HUES6 (cell line): ENCODE results near the gene FGGY.

Experiments used
- H3K27ac ChIP-seq: 2 replicates; pipeline ENCODE4 v1.7.0; 2013; ENCODE audit warnings: low read depth, mild to moderate bottlenecking, low read length, inconsistent platforms
- H3K27me3 ChIP-seq: 2 replicates; pipeline ENCODE4 v1.6.1; 2013; ENCODE audit warnings: low read length; ENCODE audit not compliant: control insufficient read depth, insufficient read depth
- H3K36me3 ChIP-seq: 2 replicates; pipeline ENCODE4 v1.6.1; 2013; ENCODE audit warnings: low read length; ENCODE audit not compliant: control insufficient read depth, insufficient read depth
- H3K4me1 ChIP-seq: 2 replicates; pipeline ENCODE4 v1.6.1; 2013; ENCODE audit warnings: low read length; ENCODE audit not compliant: control insufficient read depth, insufficient read depth
- H3K4me3 ChIP-seq: 2 replicates; pipeline ENCODE4 v1.5.1; 2013; ENCODE audit warnings: low read depth, low read length
- H3K9ac ChIP-seq: one replicate; pipeline ENCODE4 v1.6.1; 2013; ENCODE audit warnings: mild to moderate bottlenecking, low read length
- H3K9me3 ChIP-seq: 2 replicates; pipeline ENCODE4 v1.6.1; 2013; ENCODE audit warnings: low read depth, low read length; ENCODE audit not compliant: control insufficient read depth, insufficient read depth

The FGGY gene

DNA sequence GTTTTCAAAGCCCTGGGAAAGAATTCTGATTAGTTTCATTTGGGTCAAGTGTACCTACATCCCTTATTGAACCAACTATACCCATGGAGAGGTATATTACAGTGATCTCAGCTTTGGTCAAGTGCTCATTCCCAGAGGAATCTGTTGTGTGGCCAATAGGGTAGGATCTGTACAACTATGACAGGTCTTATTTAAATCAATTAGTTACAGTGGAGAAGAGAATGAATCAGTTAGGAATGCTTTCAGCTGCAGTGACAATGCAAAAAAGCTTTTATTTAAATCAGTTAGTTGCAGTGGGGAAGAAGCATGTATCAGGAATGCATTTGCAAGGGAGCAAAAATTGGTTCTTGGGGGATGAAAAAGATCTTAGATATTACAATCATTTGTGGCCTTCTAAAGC lies 119.0 kb downstream of the FGGY start:
- no peaks in the 10 kb centered on the region for H3K9me3 ChIP-seq
- H3K27me3 ChIP-seq: no peaks in the 10 kb centered on the region
- no peak overlapping the region for H3K27ac ChIP-seq
- H3K4me3 ChIP-seq: no peak overlapping the region
- no peak overlapping the region for H3K9ac ChIP-seq
- H3K36me3 ChIP-seq: no peaks in the 10 kb centered on the region
- peaks cover 11% of the 10 kb centered on the region; the same call in 1 of the 2 replicates for H3K4me1 ChIP-seq

DNA sequence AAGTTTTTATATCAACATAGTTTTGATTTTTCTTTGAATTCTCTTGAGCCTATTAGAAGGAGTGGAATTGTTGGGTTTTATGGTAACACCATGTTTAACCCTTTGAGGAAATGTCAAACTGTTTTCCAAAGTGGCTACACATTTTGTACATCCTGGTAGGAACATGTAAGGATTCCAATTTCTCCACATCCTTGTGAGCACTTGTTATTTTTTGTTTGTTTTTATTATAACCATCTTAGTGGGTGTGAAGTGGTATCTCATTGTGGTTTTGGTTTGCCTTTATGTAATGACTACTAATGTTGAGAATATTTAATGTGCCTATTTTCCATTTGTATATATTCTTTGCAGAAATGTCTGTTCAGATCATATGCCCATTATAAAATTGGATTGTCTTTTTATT lies 120.5 kb downstream of the FGGY start:
- Histone ChIP-seq H3K4me3 (no peak overlapping the region), H3K9ac (no peak overlapping the region), H3K36me3 (no peaks in the 10 kb centered on the region), H3K27ac (no peak overlapping the region), H3K27me3 (no peaks in the 10 kb centered on the region), H3K9me3 (no peaks in the 10 kb centered on the region), H3K4me1 (peaks cover 11% of the 10 kb centered on the region; the same call in 1 of the 2 replicates)

DNA sequence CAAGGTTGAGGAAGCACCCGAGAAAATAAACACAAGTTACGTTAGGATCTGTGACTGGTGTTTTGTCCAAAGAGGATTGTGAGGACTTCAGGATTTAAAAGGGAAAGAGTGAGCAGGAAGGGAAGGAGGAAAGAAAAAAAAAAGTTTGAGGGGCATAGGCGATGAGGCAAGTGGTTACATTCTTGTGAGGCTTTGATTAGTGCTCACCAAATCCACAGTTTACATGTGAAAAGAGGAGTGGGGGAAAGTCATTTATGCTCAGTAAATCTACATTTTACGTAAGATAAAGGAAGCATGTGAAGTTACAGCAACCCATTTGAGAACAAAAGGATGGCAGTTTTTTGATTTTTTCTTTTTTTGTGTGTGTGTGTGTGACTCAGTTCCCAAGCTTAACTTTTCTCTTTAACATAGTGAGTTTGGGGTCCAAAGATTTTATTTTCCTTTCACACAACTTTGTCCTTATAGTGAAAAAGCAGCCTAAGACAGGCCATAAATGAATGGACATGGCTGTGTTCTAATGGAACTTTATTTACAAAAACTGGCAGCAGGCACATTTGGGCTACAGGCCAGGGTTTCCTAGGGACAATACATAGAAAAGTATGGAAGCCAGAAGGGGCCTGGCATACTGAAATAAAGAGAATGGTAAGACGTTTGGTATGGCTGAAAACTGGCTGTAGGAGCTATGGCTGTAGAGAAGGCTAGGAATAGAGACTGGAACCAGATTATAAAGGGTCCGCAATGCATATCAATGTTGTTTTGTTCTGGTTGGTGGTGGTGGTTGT lies 121.7 kb downstream of the FGGY start:
- no peak overlapping the region for H3K4me3 ChIP-seq
- no peaks in the 10 kb centered on the region for H3K27me3 ChIP-seq
- H3K4me1 ChIP-seq: peaks cover 11% of the 10 kb centered on the region; the same call in 1 of the 2 replicates
- H3K9me3 ChIP-seq: no peaks in the 10 kb centered on the region
- no peaks in the 10 kb centered on the region for H3K36me3 ChIP-seq
- H3K9ac ChIP-seq: no peak overlapping the region
- no peak overlapping the region; the same call in 1 of the 2 replicates for H3K27ac ChIP-seq

DNA sequence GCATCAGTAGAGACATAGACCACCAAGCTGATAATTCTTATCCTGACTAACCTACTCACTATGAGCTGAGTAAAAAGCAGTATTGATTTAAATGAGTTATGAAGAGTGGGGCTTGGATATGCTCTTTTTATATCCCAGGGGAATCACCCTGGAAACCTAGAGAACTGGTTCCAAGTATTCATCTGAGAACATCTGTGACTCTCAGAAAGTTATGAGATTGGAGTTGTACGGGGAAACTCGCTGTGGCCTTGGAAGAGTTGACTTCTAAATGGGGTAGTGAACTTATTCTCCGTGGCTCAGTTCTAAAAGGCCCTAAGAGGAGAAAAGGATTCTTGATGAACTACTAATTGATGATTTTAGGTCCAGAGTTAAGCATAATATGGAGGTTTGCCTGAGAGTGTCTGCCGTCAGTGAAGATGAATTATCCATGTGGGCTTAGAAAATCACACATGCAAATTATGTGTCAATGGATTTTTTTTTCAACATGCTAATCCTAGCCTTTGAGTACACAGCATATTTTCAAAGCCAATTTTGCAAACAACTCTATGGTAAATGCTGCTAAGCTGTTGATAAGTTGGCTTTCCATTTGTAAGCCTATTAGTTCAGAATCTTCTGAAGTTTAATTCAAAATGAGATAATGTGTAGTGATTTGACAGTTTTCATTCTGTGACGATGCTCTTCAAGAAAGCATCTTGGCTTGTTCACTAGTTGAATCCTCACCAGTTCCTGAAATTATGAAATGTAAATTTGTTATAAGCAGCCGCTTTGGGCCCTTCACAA lies 122.7 kb downstream of the FGGY start:
- H3K4me1 ChIP-seq: peaks cover 11% of the 10 kb centered on the region; the same call in 1 of the 2 replicates
- no peaks in the 10 kb centered on the region for H3K9me3 ChIP-seq
- no peak overlapping the region for H3K9ac ChIP-seq
- H3K27ac ChIP-seq: no peak overlapping the region
- H3K4me3 ChIP-seq: no peak overlapping the region
- H3K27me3 ChIP-seq: no peaks in the 10 kb centered on the region
- no peaks in the 10 kb centered on the region for H3K36me3 ChIP-seq

DNA sequence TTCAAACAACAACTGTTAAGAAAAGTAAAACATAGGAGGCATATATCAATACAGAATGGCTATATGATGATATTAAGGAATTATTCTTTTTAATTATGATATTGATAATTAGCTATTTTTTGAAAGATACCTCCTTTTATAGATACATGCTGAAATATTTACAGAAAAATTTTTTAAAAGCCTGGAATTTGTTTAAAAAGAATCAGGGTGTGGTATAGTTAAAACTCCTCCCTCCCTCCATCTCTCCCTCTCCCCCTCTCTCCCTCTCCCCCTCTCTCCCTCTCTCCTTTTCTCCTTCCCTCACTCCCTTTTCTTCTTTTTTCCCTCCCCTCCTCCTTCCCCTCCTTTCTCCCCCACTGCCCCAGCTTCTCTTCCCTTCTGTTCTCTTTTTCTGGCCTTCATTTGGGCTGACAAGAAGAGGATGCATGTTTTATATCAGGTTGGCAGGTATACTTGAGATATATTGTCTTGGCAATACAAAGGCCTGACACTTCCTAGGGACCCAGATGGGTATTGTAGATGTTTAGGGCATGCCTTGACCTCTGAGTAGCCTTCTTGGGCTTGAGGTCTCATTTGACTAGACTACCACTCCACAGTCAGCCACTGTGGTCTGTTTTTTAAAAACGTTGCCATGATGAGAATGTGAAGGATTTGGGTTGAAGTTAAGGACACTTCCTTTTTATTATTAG lies 124.5 kb downstream of the FGGY start:
- Histone ChIP-seq H3K4me3 (no peak overlapping the region), H3K27ac (no peak overlapping the region), H3K27me3 (no peaks in the 10 kb centered on the region), H3K9me3 (no peaks in the 10 kb centered on the region), H3K9ac (no peak overlapping the region), H3K4me1 (peaks cover 11% of the 10 kb centered on the region; the same call in 1 of the 2 replicates), H3K36me3 (no peaks in the 10 kb centered on the region)

DNA sequence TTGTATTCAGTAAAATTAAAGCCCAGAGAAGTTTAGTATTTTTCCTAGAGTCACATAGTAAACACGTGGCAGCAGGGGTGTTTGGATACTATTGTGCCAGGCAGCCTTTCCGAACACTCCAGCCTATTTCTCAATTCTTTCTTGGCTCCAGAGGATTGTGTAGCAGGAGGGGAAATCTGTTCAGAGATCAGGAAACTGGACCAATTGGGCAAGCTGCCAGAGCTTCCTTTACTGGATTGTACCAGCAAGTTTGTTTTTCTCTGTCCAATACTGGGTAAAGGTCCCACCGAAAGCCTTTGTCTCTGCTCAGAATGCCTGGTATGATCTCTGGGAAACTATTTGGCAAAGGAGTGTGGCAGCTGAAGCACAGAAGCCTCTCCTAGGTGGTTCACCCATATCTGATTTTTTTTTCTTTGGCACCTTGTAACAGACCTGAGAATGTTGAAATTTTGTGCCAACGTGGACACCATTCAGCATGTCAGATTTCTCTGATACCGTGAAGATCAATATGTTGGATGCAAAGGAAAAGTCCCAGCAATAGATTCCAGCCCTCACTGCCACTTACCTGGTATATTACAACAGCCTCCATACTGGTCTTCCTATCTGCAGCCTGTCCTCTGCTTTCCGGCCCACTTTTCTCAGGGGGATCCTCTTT lies 126.2 kb downstream of the FGGY start:
- no peaks in the 10 kb centered on the region for H3K9me3 ChIP-seq
- H3K4me1 ChIP-seq: peaks cover 10% of the 10 kb centered on the region; the same call in 1 of the 2 replicates
- H3K36me3 ChIP-seq: no peaks in the 10 kb centered on the region
- no peak overlapping the region for H3K4me3 ChIP-seq
- H3K27me3 ChIP-seq: no peaks in the 10 kb centered on the region
- no peak overlapping the region for H3K27ac ChIP-seq
- H3K9ac ChIP-seq: no peak overlapping the region

DNA sequence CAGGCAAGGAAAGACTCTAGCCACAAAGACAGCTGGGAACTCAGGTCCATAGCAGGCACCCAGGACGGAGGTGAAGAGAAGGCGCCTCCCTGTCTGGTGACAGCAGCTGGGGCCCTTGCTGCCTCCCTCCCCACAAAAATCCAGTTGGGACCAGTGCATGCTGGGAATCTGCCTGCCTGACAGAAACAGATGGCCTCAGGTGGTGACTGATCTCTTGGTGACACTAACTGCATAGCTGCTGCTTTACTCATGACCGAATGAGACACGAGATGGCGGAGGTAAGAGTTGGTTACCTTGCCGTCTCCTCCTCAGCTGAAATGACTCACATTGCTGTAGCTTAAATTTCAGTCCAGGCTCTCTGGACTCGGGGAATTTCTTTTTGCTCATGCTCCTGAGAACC lies 130.3 kb downstream of the FGGY start:
- Histone ChIP-seq H3K36me3 (no peaks in the 10 kb centered on the region), H3K4me3 (no peak overlapping the region), H3K27ac (no peak overlapping the region), H3K9me3 (no peaks in the 10 kb centered on the region), H3K9ac (no peak overlapping the region), H3K4me1 (no peaks in the 10 kb centered on the region), H3K27me3 (no peaks in the 10 kb centered on the region)

DNA sequence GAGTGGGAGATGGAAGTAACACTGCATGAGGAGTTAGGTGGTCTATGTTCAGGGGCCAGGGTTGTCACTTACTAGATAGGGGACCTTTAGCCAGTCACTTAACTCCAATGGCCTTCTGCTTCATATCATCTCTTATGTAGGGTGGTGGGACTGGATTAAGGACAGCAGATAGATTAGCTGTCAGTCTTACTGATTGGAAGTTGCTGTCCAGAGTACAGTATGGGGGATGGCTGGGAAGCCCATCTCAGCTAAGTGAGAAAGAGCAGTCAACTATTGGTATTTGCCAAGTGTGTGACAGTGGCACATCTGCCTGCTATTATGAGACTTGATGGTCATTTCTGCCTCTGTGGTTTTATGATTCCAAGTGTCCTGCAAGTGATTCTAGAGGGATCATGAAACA lies 130.9 kb downstream of the FGGY start:
- Histone ChIP-seq H3K4me1 (no peaks in the 10 kb centered on the region), H3K9me3 (no peaks in the 10 kb centered on the region), H3K27ac (no peak overlapping the region), H3K36me3 (no peaks in the 10 kb centered on the region), H3K9ac (no peak overlapping the region), H3K27me3 (no peaks in the 10 kb centered on the region), H3K4me3 (no peak overlapping the region)

DNA sequence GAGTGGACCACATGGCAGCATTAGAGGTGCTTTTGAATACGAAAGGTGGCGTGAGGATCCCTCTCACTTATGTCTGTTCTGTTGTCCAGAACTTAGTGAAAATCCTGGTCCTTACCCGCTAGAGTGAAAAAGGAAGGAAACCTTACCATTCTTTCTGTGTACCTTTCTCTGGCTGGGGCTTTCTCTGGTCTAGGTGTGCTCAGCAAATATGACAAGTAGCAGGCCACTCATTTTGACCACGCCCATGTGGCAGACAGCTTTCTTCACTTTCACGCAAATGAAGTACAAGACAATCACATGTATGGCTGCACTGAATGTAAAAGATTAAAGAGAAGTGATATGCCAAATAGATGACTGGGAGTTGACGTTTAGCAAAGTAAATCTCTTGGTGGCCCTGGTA lies 131.9 kb downstream of the FGGY start:
- no peaks in the 10 kb centered on the region for H3K4me1 ChIP-seq
- H3K9me3 ChIP-seq: no peaks in the 10 kb centered on the region
- no peak overlapping the region for H3K4me3 ChIP-seq
- H3K27me3 ChIP-seq: no peaks in the 10 kb centered on the region
- H3K9ac ChIP-seq: no peak overlapping the region
- H3K27ac ChIP-seq: no peak overlapping the region
- H3K36me3 ChIP-seq: no peaks in the 10 kb centered on the region

DNA sequence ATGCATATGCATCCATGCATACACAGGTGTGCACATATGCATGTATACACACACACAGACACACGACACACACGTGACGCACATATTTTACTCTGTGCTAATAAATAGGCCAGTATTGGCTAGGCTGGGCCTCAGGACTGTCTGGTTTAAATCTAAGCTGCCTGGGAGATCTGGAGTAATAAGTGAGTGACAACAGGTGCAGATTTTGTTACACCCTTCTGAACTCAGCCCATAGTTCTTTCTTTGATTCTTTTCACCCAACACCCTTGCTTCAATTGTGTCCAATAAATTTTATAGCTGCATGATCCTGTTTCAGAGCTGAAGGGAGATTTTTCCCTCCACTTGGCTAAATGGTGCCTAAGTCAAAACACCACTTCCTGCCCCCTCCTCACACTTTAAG lies 132.8 kb downstream of the FGGY start:
- Histone ChIP-seq H3K4me1 (no peaks in the 10 kb centered on the region), H3K27me3 (no peaks in the 10 kb centered on the region)

More for the DNA sequence above, 132.8 kb downstream of the FGGY start:
- H3K9me3 ChIP-seq: no peaks in the 10 kb centered on the region
- no peaks in the 10 kb centered on the region for H3K36me3 ChIP-seq
- no peak overlapping the region for H3K4me3 ChIP-seq
- H3K27ac ChIP-seq: no peak overlapping the region
- no peak overlapping the region for H3K9ac ChIP-seq
